GM19324 (cell line): Measurements from ENCODE around the gene EFNB2.
A peak's percentile ranks its signal among the peaks of the same experiment; 100 is the strongest.

Experiments
- ATAC-seq: cut with Tn5 transposase; IDR thresholded peaks from one replicate; pipeline ENCODE4 v1.9.1; 2021; ENCODE audit warnings: mild to moderate bottlenecking, moderate library complexity; ENCODE audit not compliant: unreplicated experiment, low FRiP score

The EFNB2 gene

GRCh38 chr13:106551350-106551749 lies 15.9 kb upstream of the EFNB2 start:
- no peak for ATAC-seq

GRCh38 chr13:106550570-106551135 lies 15.2 kb upstream of the EFNB2 start:
- no peak for ATAC-seq

GRCh38 chr13:106548064-106548696 lies 12.7 kb upstream of the EFNB2 start:
- no peak for ATAC-seq

- no peak for ATAC-seq
Observed at GRCh38 chr13:106541826-106542225, 6.4 kb upstream of the EFNB2 start.

GRCh38 chr13:106540613-106541012 lies 5.2 kb upstream of the EFNB2 start:
- ATAC-seq, result no peak

- ATAC-seq, result no peak
Observed at GRCh38 chr13:106537521-106537920, 2.1 kb upstream of the EFNB2 start.

- ATAC-seq, result peak; percentile 34
Observed at GRCh38 chr13:106536244-106537034, 977 bp upstream of the EFNB2 start.

GRCh38 chr13:106534639-106535551 lies 567 bp downstream of the EFNB2 start:
- peak; percentile 36 for ATAC-seq

- no peak for ATAC-seq
Observed at GRCh38 chr13:106533943-106534638, 1.4 kb downstream of the EFNB2 start.

- ATAC-seq, result no peak
Observed at GRCh38 chr13:106533101-106533942, 2.1 kb downstream of the EFNB2 start.

- ATAC-seq, result no peak
Observed at GRCh38 chr13:106532111-106532929, 3.1 kb downstream of the EFNB2 start.

- ATAC-seq, result no peak
Observed at GRCh38 chr13:106530980-106531481, 4.4 kb downstream of the EFNB2 start.

GRCh38 chr13:106530171-106530851 lies 5.2 kb downstream of the EFNB2 start:
- no peak for ATAC-seq

GRCh38 chr13:106529415-106530170 lies 5.9 kb downstream of the EFNB2 start:
- ATAC-seq, result no peak

- ATAC-seq, result no peak
Observed at GRCh38 chr13:106528718-106529414, 6.6 kb downstream of the EFNB2 start.

- no peak for ATAC-seq
Observed at GRCh38 chr13:106527826-106528225, 7.6 kb downstream of the EFNB2 start.
